ENCODE measurements around the gene KRTAP4-6.

DNA sequence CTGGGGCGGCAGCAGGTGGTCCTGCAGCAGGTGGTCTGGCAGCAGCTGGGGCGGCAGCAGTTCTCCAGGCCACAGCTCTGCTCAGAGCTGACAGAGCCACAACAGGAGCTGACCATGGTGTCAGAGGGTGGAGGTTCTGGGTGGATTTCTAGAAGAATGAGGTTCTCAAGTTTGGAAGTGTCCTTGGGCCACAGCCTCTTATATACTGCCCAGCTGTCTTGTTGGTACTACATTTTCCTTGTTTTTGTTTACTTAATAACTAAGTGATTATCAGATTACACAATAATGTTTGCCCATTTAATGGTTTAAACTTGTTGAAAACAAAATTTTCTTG lies 9.3 kb upstream of the KRTAP4-6 start, which contains the start of gene KRTAP4-5:
- TF ChIP-seq, protein P1, sequence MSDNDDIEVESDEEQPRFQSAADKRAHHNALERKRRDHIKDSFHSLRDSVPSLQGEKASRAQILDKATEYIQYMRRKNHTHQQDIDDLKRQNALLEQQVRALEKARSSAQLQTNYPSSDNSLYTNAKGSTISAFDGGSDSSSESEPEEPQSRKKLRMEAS (IDR thresholded peaks at IDR 0.05; ENCODE audit: low read depth) = no peak
- TF ChIP-seq FOXM1 (IDR thresholded peaks at IDR 0.05; ENCODE audit: low read depth) = no peak
- TF ChIP-seq, protein P2, sequence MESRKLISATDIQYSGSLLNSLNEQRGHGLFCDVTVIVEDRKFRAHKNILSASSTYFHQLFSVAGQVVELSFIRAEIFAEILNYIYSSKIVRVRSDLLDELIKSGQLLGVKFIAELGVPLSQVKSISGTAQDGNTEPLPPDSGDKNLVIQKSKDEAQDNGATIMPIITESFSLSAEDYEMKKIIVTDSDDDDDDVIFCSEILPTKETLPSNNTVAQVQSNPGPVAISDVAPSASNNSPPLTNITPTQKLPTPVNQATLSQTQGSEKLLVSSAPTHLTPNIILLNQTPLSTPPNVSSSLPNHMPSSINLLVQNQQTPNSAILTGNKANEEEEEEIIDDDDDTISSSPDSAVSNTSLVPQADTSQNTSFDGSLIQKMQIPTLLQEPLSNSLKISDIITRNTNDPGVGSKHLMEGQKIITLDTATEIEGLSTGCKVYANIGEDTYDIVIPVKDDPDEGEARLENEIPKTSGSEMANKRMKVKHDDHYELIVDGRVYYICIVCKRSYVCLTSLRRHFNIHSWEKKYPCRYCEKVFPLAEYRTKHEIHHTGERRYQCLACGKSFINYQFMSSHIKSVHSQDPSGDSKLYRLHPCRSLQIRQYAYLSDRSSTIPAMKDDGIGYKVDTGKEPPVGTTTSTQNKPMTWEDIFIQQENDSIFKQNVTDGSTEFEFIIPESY (IDR thresholded peaks at IDR 0.05; ENCODE audit: borderline replicate concordance, low read depth) = no peak
- TF ChIP-seq, protein P3, sequence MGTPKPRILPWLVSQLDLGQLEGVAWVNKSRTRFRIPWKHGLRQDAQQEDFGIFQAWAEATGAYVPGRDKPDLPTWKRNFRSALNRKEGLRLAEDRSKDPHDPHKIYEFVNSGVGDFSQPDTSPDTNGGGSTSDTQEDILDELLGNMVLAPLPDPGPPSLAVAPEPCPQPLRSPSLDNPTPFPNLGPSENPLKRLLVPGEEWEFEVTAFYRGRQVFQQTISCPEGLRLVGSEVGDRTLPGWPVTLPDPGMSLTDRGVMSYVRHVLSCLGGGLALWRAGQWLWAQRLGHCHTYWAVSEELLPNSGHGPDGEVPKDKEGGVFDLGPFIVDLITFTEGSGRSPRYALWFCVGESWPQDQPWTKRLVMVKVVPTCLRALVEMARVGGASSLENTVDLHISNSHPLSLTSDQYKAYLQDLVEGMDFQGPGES (IDR thresholded peaks at IDR 0.05; ENCODE audit: low read depth, low read length) = no peak
- TF ChIP-seq, protein P4, sequence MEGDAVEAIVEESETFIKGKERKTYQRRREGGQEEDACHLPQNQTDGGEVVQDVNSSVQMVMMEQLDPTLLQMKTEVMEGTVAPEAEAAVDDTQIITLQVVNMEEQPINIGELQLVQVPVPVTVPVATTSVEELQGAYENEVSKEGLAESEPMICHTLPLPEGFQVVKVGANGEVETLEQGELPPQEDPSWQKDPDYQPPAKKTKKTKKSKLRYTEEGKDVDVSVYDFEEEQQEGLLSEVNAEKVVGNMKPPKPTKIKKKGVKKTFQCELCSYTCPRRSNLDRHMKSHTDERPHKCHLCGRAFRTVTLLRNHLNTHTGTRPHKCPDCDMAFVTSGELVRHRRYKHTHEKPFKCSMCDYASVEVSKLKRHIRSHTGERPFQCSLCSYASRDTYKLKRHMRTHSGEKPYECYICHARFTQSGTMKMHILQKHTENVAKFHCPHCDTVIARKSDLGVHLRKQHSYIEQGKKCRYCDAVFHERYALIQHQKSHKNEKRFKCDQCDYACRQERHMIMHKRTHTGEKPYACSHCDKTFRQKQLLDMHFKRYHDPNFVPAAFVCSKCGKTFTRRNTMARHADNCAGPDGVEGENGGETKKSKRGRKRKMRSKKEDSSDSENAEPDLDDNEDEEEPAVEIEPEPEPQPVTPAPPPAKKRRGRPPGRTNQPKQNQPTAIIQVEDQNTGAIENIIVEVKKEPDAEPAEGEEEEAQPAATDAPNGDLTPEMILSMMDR (IDR thresholded peaks at IDR 0.05) = no peak

Data from SK-N-SH (cell line).